Astrocyte of the spinal cord (primary cell): ENCODE results near the gene KIF5A.
"Not testable (repeated sequence)": the region's sequence is repeated elsewhere in the genome, so short reads cannot be mapped to it uniquely, and the experiment has no call there.

Experiments used
- DNase-seq: peaks from one replicate; pipeline ENCODE4 v3.0.0; 2011; ENCODE audit warnings: low read depth, low spot score
- H3K4me3 ChIP-seq: 2 replicates; pipeline ENCODE4 v1.5.1; 2011; ENCODE audit warnings: low read depth, mild to moderate bottlenecking, low read length, moderate library complexity
- CTCF ChIP-seq: IDR thresholded peaks from 2 replicates; pipeline ENCODE4 v1.5.1; 2012; ENCODE audit warnings: low read depth, mild to moderate bottlenecking, low read length, inconsistent platforms
- in situ Hi-C: cut with HindIII; loops from 2 replicates; pipeline ENCODE4 v1.10.0; 2017; ENCODE audit warnings: low sequenced_read_pairs

Gene KIF5A

GRCh38 chr12:57549909-57550640, at the start of gene KIF5A:
TSS of gene KIF5A (plus strand) at chr12:57550044. CDS start at chr12:57550272, 228 bp downstream.
- no peak for DNase-seq
- in situ Hi-C loops = no loop called here

GRCh38 chr12:57500213-57500612, 49.6 kb upstream of the KIF5A start:
- no peak for TF ChIP-seq CTCF
- in situ Hi-C loops = no loop called here
- H3K4me3 ChIP-seq = no peak overlapping the region
- no peak for DNase-seq

More at GRCh38 chr12:57549909-57550640, at the start of gene KIF5A:
- peak within 1 kb of the TSS; percentile 65 for H3K4me3 ChIP-seq
- TF ChIP-seq CTCF = no peak

- in situ Hi-C loops, H3K4me3 ChIP-seq, DNase-seq: not testable (repeated sequence)
Observed at GRCh38 chr12:57502311-57502969, 47.4 kb upstream of the KIF5A start.

- in situ Hi-C loops, DNase-seq, H3K4me3 ChIP-seq: not testable (repeated sequence)
Observed at GRCh38 chr12:57506541-57506940, 43.3 kb upstream of the KIF5A start.

- H3K4me3 ChIP-seq, DNase-seq, in situ Hi-C loops: not testable (repeated sequence)
Observed at GRCh38 chr12:57507796-57508195, 42.0 kb upstream of the KIF5A start.

GRCh38 chr12:57511161-57511560, 38.7 kb upstream of the KIF5A start:
- DNase-seq = no peak
- H3K4me3 ChIP-seq = no peak overlapping the region
- TF ChIP-seq CTCF = no peak
- in situ Hi-C loops = no loop called here

GRCh38 chr12:57511588-57512325, 38.1 kb upstream of the KIF5A start:
- no peak overlapping the region for H3K4me3 ChIP-seq
- TF ChIP-seq CTCF = no peak
- no peak for DNase-seq
- in situ Hi-C loops = no loop called here

GRCh38 chr12:57512665-57513064, 37.2 kb upstream of the KIF5A start:
- no peak overlapping the region for H3K4me3 ChIP-seq
- TF ChIP-seq CTCF = no peak
- in situ Hi-C loops = no loop called here
- DNase-seq = no peak
